Activated CD4-positive, alpha-beta memory T cell treated with anti-CD3 and anti-CD28 coated beads, Interleukin-2, amount 10 ng/mL, durations not matched to agents 7 days and 5 days (primary cell): ENCODE data around the gene TADA1. TPM values are rescaled to one million over a fixed set of nuclear protein-coding genes. Genes with fewer than 3 reads are reported as not detected.
"Not testable (repeated sequence)": the region's sequence is repeated elsewhere in the genome, so short reads cannot be mapped to it uniquely, and the experiment has no call there.

ENCODE experiments used
- CTCF ChIA-PET: fragments of 350-600 bp; sonication (Branson Sonifier 250); formaldehyde crosslinking; loops from one replicate; lab custom pipeline; 2021; ENCODE audit warnings: antibody characterized with exemption, inconsistent platforms; lab: Charles Lee
- POLR2A ChIA-PET: fragments of 350-600 bp; sonication (Branson Sonifier 250); formaldehyde crosslinking; loops from one replicate; lab custom pipeline; 2021; ENCODE audit warnings: antibody characterized with exemption; lab: Charles Lee
- DNase-seq: peaks from one replicate; pipeline ENCODE4 v3.0.0-alpha.2; 2020
- H3K27ac Mint-ChIP-seq: one replicate; pipeline ENCODE4 v1.8.0; 2021; ENCODE audit warnings: mild to moderate bottlenecking, mixed read lengths
- H3K27me3 Mint-ChIP-seq: one replicate; pipeline ENCODE4 v1.8.0; 2021; ENCODE audit warnings: mixed read lengths
- H3K36me3 Mint-ChIP-seq: one replicate; pipeline ENCODE4 v1.8.0; 2021; ENCODE audit warnings: low read depth, mixed read lengths
- H3K4me1 Mint-ChIP-seq: one replicate; pipeline ENCODE4 v1.8.0; 2021; ENCODE audit warnings: mixed read lengths
- H3K4me3 Mint-ChIP-seq: one replicate; pipeline ENCODE4 v1.8.0; 2021; ENCODE audit warnings: mild to moderate bottlenecking, mixed read lengths
- H3K9me3 Mint-ChIP-seq: one replicate; pipeline ENCODE4 v1.8.0; 2021; ENCODE audit warnings: mixed read lengths
- total RNA-seq, 2 experiments: library from RNA; stranded (reverse); gene quantifications; one replicate each; pipeline ENCODE4 v1.2.3, GENCODE V29; 2021

The TADA1 gene
- total RNA-seq, 2 experiments from 2014 or later, result 17.0 to 17.9 TPM

GRCh38 chr1:166839600-166840308 lies 36.3 kb downstream of the TADA1 start:
- Mint-ChIP-seq H3K9me3 (no peaks in the 10 kb centered on the region), H3K4me1 (peaks cover 46% of the 10 kb centered on the region), H3K36me3 (peaks cover 41% of the 10 kb centered on the region), H3K27ac (peak overlapping the region; percentile 73), H3K4me3 (peak overlapping the region; percentile 82), H3K27me3 (peaks cover 2% of the 10 kb centered on the region)
- POLR2A ChIA-PET, result interaction anchor here (0.7 to 3.9 kb wide), 15 partner anchors 9 to 1097 kb away, joined by 3 to 30 read pairs (median 6); partner anchors contain the start of genes MPC2, POU2F1, TADA1 and TMCO1
- DNase-seq, result peak; percentile 59
- CTCF ChIA-PET, result interaction anchor here (0.6 to 2.4 kb wide), 7 partner anchors 36 to 381 kb away, joined by 3 to 9 read pairs (median 5); partner anchors contain the start of genes POU2F1 and TADA1

- Mint-ChIP-seq H3K4me3 (peak within 1 kb of the TSS; percentile 84), H3K9me3 (no peaks in the 10 kb centered on the region), H3K36me3 (peaks cover 34% of the 10 kb centered on the region), H3K27me3 (peaks cover 8% of the 10 kb centered on the region), H3K27ac (peak within 1 kb of the TSS; percentile 82), H3K4me1 (peaks cover 39% of the 10 kb centered on the region)
- ChIA-PET CTCF (interaction anchor here (0.6 to 2.4 kb wide), 9 partner anchors 30 to 381 kb away, joined by 3 to 9 read pairs (median 4); partner anchors contain the start of genes POU2F1 and TADA1), POLR2A (interaction anchor here (0.9 to 3.9 kb wide), 15 partner anchors 9 to 1098 kb away, joined by 3 to 30 read pairs (median 6); partner anchors contain the start of genes MPC2, POU2F1, TADA1 and TMCO1)
- DNase-seq, result peak; percentile 87
Observed at GRCh38 chr1:166838766-166839599, 37.1 kb downstream of the TADA1 start, which contains the start of gene POGK. POGK (plus strand) TSS chr1:166839475; CDS start chr1:166840957, 1,482 bp downstream.

GRCh38 chr1:166836733-166837132 lies 39.3 kb downstream of the TADA1 start:
- Mint-ChIP-seq H3K4me1 (peaks cover 30% of the 10 kb centered on the region), H3K27me3 (peaks cover 11% of the 10 kb centered on the region), H3K27ac (no peak overlapping the region), H3K9me3 (no peaks in the 10 kb centered on the region), H3K4me3 (no peak overlapping the region), H3K36me3 (peaks cover 14% of the 10 kb centered on the region)
- DNase-seq, result no peak
- POLR2A ChIA-PET, result no interaction called here
- CTCF ChIA-PET, result no interaction called here

GRCh38 chr1:166829762-166830161 lies 46.3 kb downstream of the TADA1 start:
- CTCF ChIA-PET, H3K27ac Mint-ChIP-seq, POLR2A ChIA-PET, H3K4me3 Mint-ChIP-seq, H3K4me1 Mint-ChIP-seq, H3K9me3 Mint-ChIP-seq, H3K36me3 Mint-ChIP-seq, DNase-seq: not testable (repeated sequence)
- H3K27me3 Mint-ChIP-seq, result peaks cover 14% of the 10 kb centered on the region

DNA sequence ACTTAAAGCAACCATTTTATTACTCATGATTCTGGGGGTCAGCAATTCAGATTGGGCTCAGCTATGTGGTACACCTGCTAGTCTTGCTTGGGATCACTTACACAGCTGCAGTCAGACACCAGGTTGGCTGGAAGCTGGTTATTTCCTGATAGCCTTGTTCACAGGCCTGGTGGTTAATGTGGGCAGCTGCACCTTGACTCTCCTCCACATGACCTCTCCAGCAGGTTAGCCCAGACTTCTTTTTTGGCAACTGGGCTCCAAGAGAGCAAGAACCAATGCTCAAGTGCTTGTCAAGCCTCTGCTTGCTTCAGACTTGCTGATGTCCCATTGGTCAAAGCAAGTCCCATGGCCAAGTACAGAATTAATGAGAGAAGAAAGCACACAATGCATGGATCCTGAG lies 48.6 kb downstream of the TADA1 start:
- H3K4me3 Mint-ChIP-seq, result no peak overlapping the region
- H3K36me3 Mint-ChIP-seq, result no peaks in the 10 kb centered on the region
- peaks cover 7% of the 10 kb centered on the region for H3K27me3 Mint-ChIP-seq
- ChIA-PET CTCF (no interaction called here), POLR2A (no interaction called here)
- H3K27ac Mint-ChIP-seq, result no peak overlapping the region
- no peaks in the 10 kb centered on the region for H3K4me1 Mint-ChIP-seq
- H3K9me3 Mint-ChIP-seq, result peaks cover 8% of the 10 kb centered on the region
- no peak for DNase-seq

DNA sequence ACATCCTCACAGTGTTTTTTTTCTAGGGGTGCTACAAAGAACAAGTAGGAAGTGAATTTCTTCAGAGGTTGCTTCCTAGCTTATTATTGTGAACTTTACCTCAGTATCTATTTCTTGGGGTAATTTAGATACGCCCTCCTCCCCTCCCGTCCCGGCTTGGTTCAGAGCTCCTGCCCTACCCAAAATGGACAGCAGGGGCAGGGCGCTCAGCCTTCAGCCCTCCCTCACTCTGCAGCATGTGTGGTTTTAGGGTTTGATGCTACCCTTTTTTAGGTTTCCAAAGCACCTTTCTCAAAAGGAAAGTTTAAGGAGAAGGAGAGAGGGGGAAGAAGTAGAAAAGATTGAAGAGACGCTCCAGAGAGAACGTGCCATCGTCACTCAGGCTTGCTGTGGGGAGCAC lies 53.7 kb downstream of the TADA1 start:
- CTCF ChIA-PET, result no interaction called here
- H3K27me3 Mint-ChIP-seq, result peaks cover 9% of the 10 kb centered on the region

DNA sequence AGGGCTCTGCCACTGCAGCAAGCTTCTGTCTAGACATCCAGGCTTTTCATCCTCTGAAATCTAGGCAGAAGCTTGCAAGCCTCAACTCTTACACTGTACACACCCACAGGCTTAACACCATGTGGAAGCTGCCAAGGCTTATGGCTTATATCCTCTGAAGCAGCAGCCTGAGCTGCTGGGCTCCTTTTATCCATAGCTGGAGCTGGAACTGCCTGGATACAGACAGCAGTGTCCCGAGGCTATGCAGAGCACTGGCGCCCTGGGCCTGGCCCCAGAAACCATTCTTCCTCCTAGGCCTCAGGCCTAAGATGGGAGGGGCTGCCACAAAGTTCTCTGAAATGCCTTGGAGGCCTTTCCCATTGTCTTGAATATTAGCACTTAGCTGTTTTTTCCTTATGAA lies 56.1 kb downstream of the TADA1 start:
- Mint-ChIP-seq H3K27me3 (peaks cover 11% of the 10 kb centered on the region), H3K36me3 (no peaks in the 10 kb centered on the region), H3K27ac (no peak overlapping the region), H3K4me3 (no peak overlapping the region), H3K9me3 (no peaks in the 10 kb centered on the region), H3K4me1 (no peaks in the 10 kb centered on the region)
- no peak for DNase-seq
- ChIA-PET POLR2A (no interaction called here), CTCF (no interaction called here)

More for the DNA sequence above, 53.7 kb downstream of the TADA1 start:
- Mint-ChIP-seq H3K27ac (no peak overlapping the region), H3K4me3 (no peak overlapping the region), H3K4me1 (no peaks in the 10 kb centered on the region), H3K9me3 (no peaks in the 10 kb centered on the region), H3K36me3 (no peaks in the 10 kb centered on the region)
- no peak for DNase-seq
- POLR2A ChIA-PET, result no interaction called here

- no peaks in the 10 kb centered on the region for H3K36me3 Mint-ChIP-seq
- H3K27me3 Mint-ChIP-seq, result peaks cover 22% of the 10 kb centered on the region
- no peak overlapping the region for H3K27ac Mint-ChIP-seq
- H3K4me1 Mint-ChIP-seq, result no peaks in the 10 kb centered on the region
- DNase-seq, result no peak
- ChIA-PET CTCF (interaction anchor here (1.0 kb wide), 1 partner anchor 244 kb away, joined by 3 read pairs; no protein-coding TSS in a partner anchor), POLR2A (no interaction called here)
- H3K4me3 Mint-ChIP-seq, result no peak overlapping the region
- H3K9me3 Mint-ChIP-seq, result no peaks in the 10 kb centered on the region
Observed at GRCh38 chr1:166814611-166815010, 61.5 kb downstream of the TADA1 start.

DNA sequence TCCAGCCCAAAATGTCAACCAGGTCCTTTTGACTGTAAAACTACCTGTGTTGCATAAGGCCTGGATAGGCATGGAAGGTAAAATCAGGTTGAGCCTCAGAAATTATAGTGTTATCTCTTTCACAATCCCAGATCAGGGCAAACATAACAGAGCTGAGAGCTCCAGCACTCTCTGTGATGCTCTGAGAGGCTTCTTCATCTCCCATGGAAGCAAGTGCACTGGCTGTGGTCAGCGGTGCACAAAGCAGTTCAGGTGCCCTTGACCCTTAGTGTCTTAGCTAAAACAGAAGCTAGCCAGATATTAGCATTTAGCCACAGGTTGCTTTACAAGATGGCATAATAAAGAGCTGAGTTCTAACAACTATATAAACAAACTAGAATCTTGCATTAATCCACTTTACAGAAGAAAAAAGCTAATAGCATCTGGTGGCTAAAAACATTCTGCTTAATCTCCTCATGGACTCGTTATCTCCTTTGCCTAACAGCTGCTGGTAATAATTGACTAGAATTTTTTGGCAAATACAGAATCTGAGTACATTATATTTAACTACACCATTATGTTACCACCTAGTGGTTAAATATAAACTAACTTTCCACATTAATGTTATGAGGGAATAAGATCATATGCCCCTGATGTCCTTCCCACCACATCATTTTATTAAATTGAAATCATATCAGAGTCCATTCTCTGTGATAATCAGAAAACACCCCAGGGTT lies 62.4 kb downstream of the TADA1 start:
- ChIA-PET POLR2A (no interaction called here), CTCF (interaction anchor here (1.0 kb wide), 1 partner anchor 245 kb away, joined by 3 read pairs; no protein-coding TSS in a partner anchor)
- Mint-ChIP-seq H3K4me3 (no peak overlapping the region), H3K9me3 (no peaks in the 10 kb centered on the region), H3K36me3 (no peaks in the 10 kb centered on the region), H3K4me1 (no peaks in the 10 kb centered on the region), H3K27ac (no peak overlapping the region), H3K27me3 (peaks cover 27% of the 10 kb centered on the region)
- DNase-seq, result no peak

DNA sequence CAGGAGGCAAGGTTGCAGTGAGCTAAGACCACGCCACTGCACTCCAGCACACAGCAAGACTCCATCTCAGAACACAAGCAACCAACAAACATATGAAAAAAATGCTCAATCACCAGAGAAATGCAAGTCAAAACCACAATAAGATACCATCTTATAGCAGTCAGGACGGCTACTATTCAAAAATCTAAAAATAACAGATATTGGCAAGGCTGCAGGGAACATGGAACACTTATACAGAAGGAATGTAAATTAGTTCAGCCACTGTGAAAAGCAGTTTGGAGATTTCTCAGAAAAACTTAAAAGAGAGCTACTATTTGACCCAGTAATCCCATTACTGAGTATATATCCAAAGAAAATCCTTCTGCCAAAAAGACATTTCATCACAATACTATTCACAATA lies 64.4 kb downstream of the TADA1 start:
- ChIA-PET POLR2A (no interaction called here), CTCF (no interaction called here)
- no peak for DNase-seq
- H3K4me1 Mint-ChIP-seq, result no peaks in the 10 kb centered on the region
- peaks cover 22% of the 10 kb centered on the region for H3K27me3 Mint-ChIP-seq
- no peak overlapping the region for H3K4me3 Mint-ChIP-seq
- no peak overlapping the region for H3K27ac Mint-ChIP-seq
- no peaks in the 10 kb centered on the region for H3K9me3 Mint-ChIP-seq
- no peaks in the 10 kb centered on the region for H3K36me3 Mint-ChIP-seq

- H3K27me3 Mint-ChIP-seq, result peaks cover 21% of the 10 kb centered on the region
- ChIA-PET POLR2A (no interaction called here), CTCF (interaction anchor here (1.2 kb wide), 1 partner anchor 30 kb away, joined by 3 read pairs; no protein-coding TSS in a partner anchor)
- H3K27ac Mint-ChIP-seq, result no peak overlapping the region
- H3K4me3 Mint-ChIP-seq, result no peak overlapping the region
- H3K9me3 Mint-ChIP-seq, result no peaks in the 10 kb centered on the region
- H3K4me1 Mint-ChIP-seq, result no peaks in the 10 kb centered on the region
- no peaks in the 10 kb centered on the region for H3K36me3 Mint-ChIP-seq
- no peak for DNase-seq
Observed at GRCh38 chr1:166808952-166809351, 67.1 kb downstream of the TADA1 start.
